Mesodermal cell (in vitro differentiated cells): ENCODE measurements around the gene OSTF1.
A peak's percentile ranks its signal among the peaks of the same experiment; 100 is the strongest.

Source experiments
- H3K27ac ChIP-seq: 2 replicates; pipeline ENCODE4 v1.7.0; 2013; ENCODE audit warnings: mild to moderate bottlenecking, low read depth, low read length, moderate library complexity; ENCODE audit not compliant: severe bottlenecking
- H3K36me3 ChIP-seq: 2 replicates; pipeline ENCODE4 v1.7.1; 2013; ENCODE audit warnings: mild to moderate bottlenecking, low read length, moderate library complexity; ENCODE audit not compliant: control insufficient read depth, insufficient read depth
- H3K4me1 ChIP-seq: one replicate; pipeline ENCODE4 v1.7.1; 2013; ENCODE audit warnings: mild to moderate bottlenecking, low read length; ENCODE audit not compliant: insufficient read depth, control insufficient read depth, poor library complexity, severe bottlenecking
- H3K4me3 ChIP-seq: 2 replicates; pipeline ENCODE4 v1.7.0; 2013; ENCODE audit warnings: low read length, control low read depth, mild to moderate bottlenecking; ENCODE audit not compliant: insufficient read depth, poor library complexity, severe bottlenecking; ENCODE audit errors: extremely low read depth
- H3K9me3 ChIP-seq: 2 replicates; pipeline ENCODE4 v1.7.1; 2013; ENCODE audit warnings: mild to moderate bottlenecking, low read length, moderate library complexity; ENCODE audit not compliant: control insufficient read depth
- WGBS, 2 experiments: methylation state at CpG; one replicate each; pipeline ENCODE4 v1.1.5; 2013; ENCODE audit warnings: missing lambda C conversion rate in 2 of 2; ENCODE audit not compliant: insufficient coverage in 2 of 2; 5-methylcytosine and 5-hydroxymethylcytosine counted together

The OSTF1 gene

DNA sequence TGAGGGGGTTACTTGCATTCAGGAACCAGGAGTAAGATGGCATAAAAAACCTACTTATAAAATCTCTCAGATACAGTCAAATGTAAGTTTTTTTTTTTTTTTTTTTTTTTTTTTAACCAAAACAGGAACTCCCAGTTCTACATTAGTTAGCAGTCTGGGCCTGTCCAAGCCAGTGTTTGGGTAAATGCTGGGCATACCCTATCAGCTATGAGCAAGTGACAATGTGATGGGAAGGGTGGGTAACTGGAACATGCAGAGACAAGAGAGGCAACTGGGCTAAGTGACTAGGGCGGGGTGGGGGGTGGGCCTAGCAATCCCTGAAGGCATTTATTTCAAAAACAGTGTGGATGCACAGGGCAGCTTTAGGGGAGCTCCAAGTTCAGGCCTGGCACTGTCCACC, 2.7 kb upstream of the OSTF1 start:
- Histone ChIP-seq H3K4me3 (no peak overlapping the region), H3K9me3 (no peaks in the 10 kb centered on the region), H3K27ac (no peak overlapping the region), H3K36me3 (no peaks in the 10 kb centered on the region), H3K4me1 (peaks cover 17% of the 10 kb centered on the region)
- 100% methylated on average over 1 of the region's 1 CpG; no CpG with 5 or more reads in 1 of the 2 experiments for WGBS, 2 experiments

DNA sequence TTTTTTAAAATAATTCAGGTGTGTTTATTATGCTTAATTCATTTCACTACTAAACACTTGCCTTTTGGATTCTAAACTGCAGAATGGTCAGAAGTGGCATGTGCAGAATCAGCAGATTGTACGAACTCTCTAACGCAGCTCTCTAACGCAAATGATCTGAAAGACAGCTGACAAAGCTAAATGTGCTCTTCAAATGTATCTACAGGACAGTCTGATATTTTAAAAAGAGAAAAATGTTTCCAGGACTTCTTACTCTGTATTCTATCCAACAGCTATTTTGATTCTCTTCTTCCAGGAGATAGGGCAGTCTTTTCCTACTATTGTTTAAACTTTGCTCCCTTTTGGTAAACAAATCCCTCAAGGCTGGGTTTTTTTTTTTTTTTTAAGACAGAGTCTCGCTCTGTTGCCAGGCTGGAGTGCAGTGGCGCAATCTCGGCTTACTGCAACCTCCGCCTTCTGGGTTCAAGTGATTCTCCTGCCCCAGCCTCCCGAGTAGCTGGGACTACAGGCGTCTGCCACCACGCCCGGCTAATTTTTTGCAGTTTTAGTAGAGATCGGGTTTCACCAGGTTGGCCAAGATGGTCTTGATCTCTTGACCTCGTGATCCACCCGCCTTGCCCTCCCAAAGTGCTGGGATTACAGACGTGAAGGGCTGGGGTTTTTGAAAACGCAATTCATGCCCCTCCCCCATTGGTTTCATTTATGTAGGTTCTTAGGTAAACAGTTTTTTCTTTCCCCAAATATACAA, 1.6 kb upstream of the OSTF1 start:
- Histone ChIP-seq H3K9me3 (no peaks in the 10 kb centered on the region), H3K4me3 (peak overlapping the region; percentile 92), H3K36me3 (no peaks in the 10 kb centered on the region), H3K4me1 (peaks cover 19% of the 10 kb centered on the region), H3K27ac (peak overlapping the region; percentile 69)
- WGBS, 2 experiments: 66 to 79% methylated on average over 11 to 12 of the region's 16 CpGs

DNA sequence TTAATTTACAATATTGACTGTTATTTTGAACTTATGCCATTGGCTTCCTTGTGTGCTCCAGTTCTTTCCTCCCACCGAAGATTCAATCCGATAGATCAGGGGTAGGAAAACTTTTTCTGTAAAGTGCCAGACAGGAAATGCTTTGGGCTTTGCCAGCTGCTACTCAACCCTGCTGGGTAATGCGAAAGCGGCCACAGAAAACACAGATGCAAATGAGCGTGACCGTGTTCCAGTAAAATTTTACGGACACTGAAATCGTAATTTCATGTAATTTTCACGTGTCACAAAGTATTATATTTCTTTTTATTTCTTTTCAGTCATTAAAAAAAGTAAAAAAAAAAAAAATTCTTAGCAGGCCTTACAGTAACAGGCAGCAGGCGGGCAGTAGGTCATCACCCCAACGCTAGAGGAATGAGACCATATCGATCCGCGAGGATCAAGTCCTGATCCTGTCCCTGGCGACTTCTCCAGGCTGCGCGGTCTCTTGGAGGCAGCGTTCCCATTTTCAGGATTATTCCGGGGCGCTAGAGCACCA, 958 bp upstream of the OSTF1 start:
- no peaks in the 10 kb centered on the region for H3K9me3 ChIP-seq
- H3K4me3 ChIP-seq: peak overlapping the region; percentile 92
- H3K4me1 ChIP-seq: peaks cover 19% of the 10 kb centered on the region
- 8% methylated on average over 13 to 15 of the region's 20 CpGs for WGBS, 2 experiments
- no peaks in the 10 kb centered on the region for H3K36me3 ChIP-seq
- peak overlapping the region; percentile 69 for H3K27ac ChIP-seq

- Histone ChIP-seq H3K4me3 (peak overlapping the region; percentile 92), H3K4me1 (peaks cover 13% of the 10 kb centered on the region), H3K9me3 (no peaks in the 10 kb centered on the region), H3K36me3 (no peaks in the 10 kb centered on the region), H3K27ac (peak overlapping the region; percentile 71)
- 0 to 2% methylated on average over 23 to 25 of the region's 43 CpGs for WGBS, 2 experiments
Measured at GRCh38 chr9:75088646-75089372, 495 bp downstream of the OSTF1 start.

DNA sequence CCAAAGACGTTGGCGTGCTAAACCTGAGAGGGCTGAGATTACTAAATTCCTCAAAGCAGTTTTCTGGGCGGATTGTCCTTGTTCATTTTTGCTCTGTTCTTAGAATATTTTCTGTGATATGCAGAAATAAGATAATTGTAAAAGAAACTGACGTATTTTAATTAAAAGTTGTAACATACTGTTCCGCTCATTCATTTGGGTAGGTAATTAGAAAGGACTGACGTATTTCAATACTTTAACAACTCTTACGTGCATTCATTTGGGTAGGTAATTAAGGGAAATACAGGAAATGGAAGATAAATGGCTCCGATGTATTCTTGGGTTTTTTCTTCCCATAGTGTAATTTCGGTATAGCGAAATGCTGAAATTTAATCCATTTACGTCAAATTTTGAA, 1.1 kb downstream of the OSTF1 start:
- Histone ChIP-seq H3K9me3 (no peaks in the 10 kb centered on the region), H3K4me1 (peaks cover 13% of the 10 kb centered on the region), H3K4me3 (peak overlapping the region; percentile 92), H3K36me3 (no peaks in the 10 kb centered on the region), H3K27ac (no peak overlapping the region)
- 45 to 86% methylated on average over 2 to 8 of the region's 11 CpGs for WGBS, 2 experiments

DNA sequence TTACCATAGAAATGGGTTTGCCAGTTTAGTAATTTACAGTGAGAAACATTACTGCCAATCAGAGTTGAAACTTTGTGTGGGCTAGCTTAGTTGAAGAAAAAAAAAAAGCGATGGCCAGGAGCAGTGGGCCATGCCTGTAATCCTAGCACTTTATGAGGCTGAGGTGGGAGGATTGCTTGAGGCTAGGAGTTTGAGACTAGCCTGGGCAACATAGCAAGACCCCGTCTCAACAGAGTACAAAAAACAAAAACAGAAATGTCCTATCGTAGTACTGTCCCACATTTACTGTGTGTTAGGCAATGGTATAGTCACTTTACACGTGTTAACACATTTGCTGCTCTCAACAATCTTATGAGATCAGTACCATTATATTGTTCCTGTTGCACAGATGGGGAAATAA, 2.3 kb downstream of the OSTF1 start:
- no peaks in the 10 kb centered on the region for H3K36me3 ChIP-seq
- no peak overlapping the region for H3K27ac ChIP-seq
- WGBS, 2 experiments: 100% methylated on average over 1 to 4 of the region's 4 CpGs
- no peak overlapping the region for H3K4me3 ChIP-seq
- peaks cover 25% of the 10 kb centered on the region for H3K4me1 ChIP-seq
- H3K9me3 ChIP-seq: no peaks in the 10 kb centered on the region

GRCh38 chr9:75092766-75093165, 4.5 kb downstream of the OSTF1 start:
- peaks cover 31% of the 10 kb centered on the region for H3K4me1 ChIP-seq
- no peak overlapping the region for H3K4me3 ChIP-seq
- H3K36me3 ChIP-seq: no peaks in the 10 kb centered on the region
- no peaks in the 10 kb centered on the region for H3K9me3 ChIP-seq
- 91 to 99% methylated on average over 3 of the region's 4 CpGs for WGBS, 2 experiments
- H3K27ac ChIP-seq: no peak overlapping the region

GRCh38 chr9:75096796-75097195, 8.5 kb downstream of the OSTF1 start:
- 81 to 100% methylated on average over 2 to 3 of the region's 4 CpGs for WGBS, 2 experiments
- no peaks in the 10 kb centered on the region for H3K9me3 ChIP-seq
- H3K27ac ChIP-seq: peak overlapping the region; percentile 36
- peaks cover 39% of the 10 kb centered on the region for H3K4me1 ChIP-seq
- no peak overlapping the region for H3K4me3 ChIP-seq
- no peaks in the 10 kb centered on the region for H3K36me3 ChIP-seq

DNA sequence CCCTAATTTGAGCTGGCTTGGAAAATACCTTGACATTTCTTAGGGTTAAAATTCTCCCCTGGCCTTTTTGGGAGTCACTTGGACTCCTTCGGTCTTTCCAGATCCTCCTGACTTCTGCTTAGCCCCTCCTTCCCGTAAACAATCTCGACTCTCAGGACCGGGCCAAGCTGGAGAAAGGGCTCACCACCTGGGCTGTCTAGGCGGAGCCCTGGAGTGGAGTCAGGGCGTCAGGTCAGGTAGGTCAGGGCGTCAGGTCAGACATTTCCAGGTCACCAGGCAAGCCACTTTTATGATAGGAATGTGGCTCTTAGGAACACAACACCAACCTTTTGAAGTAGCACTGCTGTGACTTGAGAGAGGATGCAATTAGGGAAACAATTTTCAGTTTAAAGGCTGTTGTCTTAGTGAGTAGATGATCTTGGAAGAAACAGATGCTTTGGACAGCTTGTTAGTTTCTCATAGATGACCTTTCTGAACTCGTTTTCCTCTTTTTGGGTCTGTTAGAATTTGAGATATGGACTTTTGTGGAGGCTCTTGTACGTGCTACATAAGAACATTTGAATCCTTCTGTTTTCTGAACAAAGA, 12.8 kb downstream of the OSTF1 start:
- no peak overlapping the region for H3K27ac ChIP-seq
- 66 to 84% methylated on average over 6 to 8 of the region's 9 CpGs for WGBS, 2 experiments

DNA sequence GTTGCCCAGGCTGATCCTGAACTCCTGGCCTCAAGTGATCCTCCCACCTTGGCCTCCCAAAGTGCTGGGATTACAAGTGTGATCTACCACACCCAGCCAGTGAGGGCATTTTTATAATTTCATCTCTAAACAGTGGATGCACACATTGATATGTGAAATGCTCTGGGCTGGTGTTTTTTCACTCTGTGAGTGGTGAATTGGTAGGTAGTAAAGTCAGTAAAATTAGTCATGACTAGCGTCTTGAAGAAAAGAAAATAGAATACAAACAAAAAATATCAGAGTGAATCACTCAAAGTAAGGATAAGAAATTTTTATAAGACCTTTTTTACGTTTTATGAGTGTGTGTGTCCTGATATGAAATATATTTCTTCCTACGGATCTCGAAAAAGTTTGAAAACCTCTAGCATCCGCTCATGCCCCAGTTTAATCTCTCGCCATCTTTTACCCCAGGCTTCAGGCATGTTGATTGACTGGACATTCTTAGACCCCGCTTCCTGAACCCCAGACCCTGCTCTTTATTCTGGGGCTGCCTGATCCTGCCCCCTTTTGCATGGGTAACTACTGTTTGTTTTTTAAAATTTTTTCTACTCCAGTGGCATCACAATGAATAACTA, 14.0 kb downstream of the OSTF1 start:
- Histone ChIP-seq H3K36me3 (peaks cover 7% of the 10 kb centered on the region), H3K9me3 (no peaks in the 10 kb centered on the region), H3K4me3 (no peak overlapping the region), H3K27ac (no peak overlapping the region), H3K4me1 (peaks cover 22% of the 10 kb centered on the region)
- WGBS, 2 experiments: 90 to 97% methylated on average over 3 to 4 of the region's 7 CpGs

More for the DNA sequence above, 12.8 kb downstream of the OSTF1 start:
- Histone ChIP-seq H3K36me3 (peaks cover 7% of the 10 kb centered on the region), H3K4me1 (peaks cover 31% of the 10 kb centered on the region), H3K4me3 (no peak overlapping the region), H3K9me3 (no peaks in the 10 kb centered on the region)
